ENCODE data around the gene VSIG2.

Gene VSIG2

GRCh38 chr11:124763156-124763947 lies 11.3 kb upstream of the VSIG2 start:
- DNase-seq (ENCODE audit: low spot score) = peak; percentile 37

GRCh38 chr11:124762624-124763155 lies 10.6 kb upstream of the VSIG2 start:
- no peak for DNase-seq (ENCODE audit: low spot score)

DNA sequence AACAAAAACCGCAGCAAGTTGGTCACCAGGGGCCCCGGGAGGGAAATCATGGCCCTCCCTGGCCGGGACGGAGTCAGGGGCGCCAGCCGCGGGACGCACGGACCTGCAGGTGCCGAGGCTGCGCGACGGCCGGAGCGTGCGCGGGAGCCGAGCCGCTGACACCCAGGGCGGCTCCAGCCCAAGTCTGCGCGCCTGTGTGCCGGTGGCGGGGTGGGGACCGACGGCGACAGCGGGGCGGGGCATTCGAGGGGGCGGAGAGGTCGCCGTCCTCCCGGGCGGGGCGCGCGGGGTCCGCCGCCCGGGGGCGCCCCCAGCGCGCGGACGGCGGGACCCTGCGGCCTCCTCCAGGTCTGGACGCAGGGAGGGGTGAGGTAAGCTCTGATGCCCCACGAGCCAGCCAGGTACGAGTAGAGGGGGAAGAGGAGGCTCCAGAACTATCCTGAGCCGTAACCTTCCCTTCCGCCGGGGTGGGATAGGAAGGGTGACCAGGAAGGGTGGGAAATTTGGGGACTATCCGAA lies 10.1 kb upstream of the VSIG2 start, which contains the start of gene ESAM:
TSS of gene ESAM (minus strand) at position 186 of the 519 bp plus-strand sequence. CDS start at position 50, 136 bp downstream.
- DNase-seq (ENCODE audit: low spot score) = no peak

DNA sequence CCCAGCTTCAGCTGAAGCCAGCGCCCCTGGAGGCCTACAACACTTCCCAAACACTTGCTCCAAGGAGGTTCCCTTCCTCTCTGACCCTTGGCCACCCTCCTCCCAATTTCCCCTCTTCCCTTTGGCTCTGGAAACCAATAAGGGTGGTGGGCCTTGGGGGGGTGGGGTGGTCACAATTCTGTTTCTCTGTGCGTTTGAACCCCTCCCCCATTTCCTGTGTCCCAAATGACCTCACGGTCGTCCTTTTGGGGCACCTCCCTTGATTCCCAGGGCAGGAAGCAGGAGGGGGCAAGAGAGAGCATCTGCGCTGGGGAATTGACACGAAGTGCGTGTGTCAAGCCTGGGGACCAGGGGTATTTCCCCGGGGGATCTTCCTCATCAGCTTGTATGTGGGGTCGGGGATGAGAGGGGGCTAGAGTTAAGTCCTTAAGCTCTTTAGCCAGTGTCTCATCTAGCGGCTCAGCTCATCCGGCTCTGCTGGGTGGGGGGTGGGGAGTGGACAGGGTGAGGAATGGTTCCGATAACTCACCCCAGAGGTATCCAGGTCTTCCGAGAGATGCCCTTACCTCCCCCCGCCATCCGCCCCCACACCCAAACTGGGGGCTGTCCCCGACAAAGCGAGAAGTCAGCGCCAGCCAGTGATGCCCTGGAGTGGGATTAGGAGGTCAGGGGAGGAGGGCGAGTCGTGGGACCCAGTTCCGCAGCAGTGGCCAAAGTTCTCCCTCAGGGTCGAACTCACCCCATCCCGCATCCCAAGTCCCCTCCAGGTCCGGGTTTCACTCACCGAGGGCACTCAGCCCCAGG lies 9.4 kb upstream of the VSIG2 start:
- DNase-seq (ENCODE audit: low spot score) = no peak

GRCh38 chr11:124760806-124761205 lies 8.8 kb upstream of the VSIG2 start:
- DNase-seq (ENCODE audit: low spot score) = no peak

- no peak for DNase-seq (ENCODE audit: low spot score)
These were observed 8.2 kb upstream of the VSIG2 start for GRCh38 chr11:124760205-124760652.

- no peak for DNase-seq (ENCODE audit: low spot score)
These were observed 7.5 kb upstream of the VSIG2 start for GRCh38 chr11:124759266-124760204.

GRCh38 chr11:124758355-124759265 lies 6.6 kb upstream of the VSIG2 start:
- DNase-seq (ENCODE audit: low spot score) = peak; percentile 30

GRCh38 chr11:124757320-124757719 lies 5.3 kb upstream of the VSIG2 start:
- no peak for DNase-seq (ENCODE audit: low spot score)

DNA sequence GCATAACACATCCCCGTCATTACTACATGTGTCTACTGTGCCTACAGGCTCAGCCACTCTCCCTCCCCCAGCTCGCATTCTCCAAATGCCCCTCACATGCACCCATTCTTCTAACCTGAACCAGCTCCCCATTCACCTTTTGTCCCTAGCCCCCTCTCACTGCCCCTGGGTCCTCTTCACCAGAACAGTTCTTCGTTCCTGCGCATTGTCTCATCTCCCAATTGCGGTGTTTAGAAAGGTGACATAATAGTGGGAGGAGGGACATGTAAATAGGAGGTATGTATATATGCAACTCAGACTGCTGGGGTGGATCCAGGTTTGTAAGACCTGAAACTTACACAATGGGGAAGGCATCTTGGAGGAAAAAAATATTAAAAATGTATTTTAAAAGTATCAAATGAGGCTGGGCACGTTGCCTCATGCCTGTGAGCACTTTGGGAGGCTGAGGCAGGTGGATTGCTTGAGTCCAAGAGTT lies 4.7 kb upstream of the VSIG2 start:
- no peak for DNase-seq (ENCODE audit: low spot score)

DNA sequence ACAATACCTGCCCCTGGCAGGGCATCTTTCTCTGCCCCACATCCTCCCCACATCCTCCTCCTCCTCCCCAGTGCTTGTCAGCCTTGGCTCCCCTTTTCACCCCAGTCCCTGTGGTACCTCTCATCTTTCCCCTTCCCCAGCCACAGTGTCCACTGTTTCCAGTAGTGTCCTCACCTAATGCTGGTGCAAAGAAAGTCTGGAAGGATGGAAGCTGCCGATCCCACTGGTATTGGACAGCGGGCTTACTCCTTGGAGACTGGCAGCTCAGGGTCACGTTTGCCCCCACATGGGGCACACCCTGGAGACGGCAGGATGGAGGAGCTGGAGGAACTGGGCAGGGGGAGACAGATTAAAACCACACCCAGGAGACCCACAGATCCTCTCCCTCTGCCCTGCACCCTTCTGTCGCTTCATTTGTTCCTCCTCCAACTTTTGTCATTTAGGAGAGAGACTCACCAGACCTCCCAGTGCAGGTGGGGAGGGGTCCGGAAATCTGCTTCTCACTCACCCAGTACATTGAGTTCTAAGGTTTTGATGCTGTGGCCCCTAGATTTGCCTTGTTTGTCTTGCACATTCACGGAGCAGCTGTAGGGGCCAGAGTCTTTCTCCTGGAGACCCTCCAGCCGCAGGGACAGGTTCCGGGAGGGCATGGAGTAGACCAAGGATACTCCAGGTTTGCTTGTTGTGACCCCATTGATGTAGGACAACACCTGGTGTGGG lies 4.1 kb upstream of the VSIG2 start:
- DNase-seq (ENCODE audit: low spot score) = no peak

DNA sequence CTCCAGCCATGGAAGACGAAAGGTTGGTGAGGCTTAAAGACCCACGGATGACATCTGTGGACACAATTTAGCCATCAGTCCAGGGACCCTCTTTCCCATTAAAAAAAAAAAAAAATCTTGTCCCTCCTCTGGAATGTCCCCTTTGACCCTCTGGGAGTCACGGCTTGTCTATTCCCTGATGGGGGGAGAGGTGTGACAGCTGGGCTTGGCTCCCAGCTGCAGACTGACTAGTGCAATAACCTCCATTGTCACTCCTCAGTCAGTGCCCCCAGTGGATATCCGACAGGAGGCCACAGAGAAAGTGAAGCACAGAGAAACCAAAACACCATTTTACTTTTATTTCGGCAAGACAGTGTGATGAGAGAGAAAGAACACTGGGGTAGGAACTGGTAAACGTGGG lies 2.7 kb upstream of the VSIG2 start:
- DNase-seq (ENCODE audit: low spot score) = no peak

DNA sequence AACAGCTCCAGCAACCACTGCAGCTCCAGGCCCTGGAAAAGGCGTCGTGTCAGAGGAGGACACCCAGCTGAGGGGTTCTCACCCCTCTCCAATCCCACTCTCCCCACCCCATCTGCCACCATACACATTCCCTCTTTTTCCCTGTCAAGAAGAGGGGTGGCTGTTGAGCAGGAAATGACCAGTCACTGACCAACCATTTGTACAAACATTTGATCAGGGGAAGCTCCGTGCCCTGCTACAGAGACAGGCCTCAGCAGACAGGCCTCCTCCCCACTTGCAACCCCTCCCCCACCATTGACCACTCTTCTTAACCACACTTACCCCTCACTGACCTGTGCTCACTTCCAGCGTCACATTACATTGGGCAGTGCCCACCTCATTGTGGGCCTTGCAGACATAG lies 2.3 kb upstream of the VSIG2 start:
- no peak for DNase-seq (ENCODE audit: low spot score)

GRCh38 chr11:124753624-124754023 lies 1.6 kb upstream of the VSIG2 start:
- DNase-seq (ENCODE audit: low spot score) = no peak

DNA sequence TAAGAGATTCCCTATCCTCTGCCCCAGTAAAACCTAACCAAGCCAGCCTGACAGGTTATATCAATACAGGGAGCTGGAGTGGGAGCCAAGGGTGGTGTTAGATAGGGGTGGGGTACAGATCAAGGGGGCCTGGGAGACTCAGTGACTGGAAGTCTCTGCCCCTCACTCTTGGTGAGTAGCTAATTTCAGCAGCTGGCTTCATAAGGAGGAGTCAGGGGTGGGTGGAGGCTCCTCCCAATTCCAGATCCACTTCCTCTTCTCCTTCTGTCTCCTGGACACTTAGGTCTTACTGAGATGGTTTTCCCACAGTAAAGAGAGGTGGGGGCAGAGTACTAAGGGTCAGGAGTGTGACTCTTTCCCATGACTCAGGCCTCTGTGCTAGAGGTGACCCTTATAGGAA lies 1.1 kb upstream of the VSIG2 start:
- DNase-seq (ENCODE audit: low spot score) = no peak

DNA sequence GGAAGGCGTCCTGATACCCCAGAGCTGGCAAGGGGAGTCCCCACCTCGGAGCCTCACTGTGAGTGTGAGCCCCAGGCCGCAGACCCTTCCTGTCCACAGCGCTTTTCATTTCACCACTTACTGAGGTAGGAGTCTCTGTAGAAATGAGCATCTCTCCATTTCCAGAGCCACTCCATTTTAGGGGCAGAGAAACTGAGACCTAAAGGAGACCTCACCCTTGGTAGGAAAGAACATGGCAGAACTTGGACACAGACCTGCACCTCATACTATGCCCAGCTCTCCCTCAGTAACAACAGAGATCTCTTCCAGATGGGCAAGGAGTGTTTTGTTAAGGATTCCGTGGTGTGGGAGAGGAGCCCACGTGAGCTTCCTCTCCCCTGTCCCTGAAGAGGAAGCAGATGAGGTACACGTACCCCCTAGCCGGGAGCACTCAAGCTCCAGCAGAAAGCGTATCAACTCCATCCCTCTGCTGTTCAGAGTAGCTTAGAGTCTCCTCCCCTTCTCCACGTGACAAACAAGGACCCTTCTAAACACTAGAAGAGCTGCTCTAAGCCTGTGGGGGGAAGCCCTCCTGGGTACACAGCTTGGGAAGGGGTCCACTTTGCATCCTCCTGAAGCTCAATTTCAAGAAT lies 532 bp upstream of the VSIG2 start:
- DNase-seq (ENCODE audit: low spot score) = no peak

GRCh38 chr11:124751391-124751740 lies 689 bp downstream of the VSIG2 start:
- no peak for DNase-seq (ENCODE audit: low spot score)

- no peak for DNase-seq (ENCODE audit: low spot score)
These were observed 2.1 kb downstream of the VSIG2 start for GRCh38 chr11:124749912-124750311.
